Transverse colon (tissue), 3 donors: ENCODE data around the gene ANKMY2.
A peak's percentile ranks its signal among the peaks of the same experiment; 100 is the strongest.

ENCODE experiments used
- POLR2A ChIP-seq: fragments of 450-650 bp; IDR thresholded peaks from one replicate; pipeline ENCODE4 v1.6.1; 2016; ENCODE audit warnings: antibody characterized with exemption, mild to moderate bottlenecking, moderate library complexity
- TF ChIP-seq, protein P1 (sequence below), 5 experiments: fragments of 200-600 bp in 3 of 5; fragments of 450-650 bp in 2 of 5; sonication (generic) in 3 of 5; IDR thresholded peaks; 1 replicate in 2 of 5; 2 replicates in 3 of 5; pipeline ENCODE4 v1.5.1; 2016 to 2017; ENCODE audit warnings: antibody characterized with exemption in 5 of 5, inconsistent platforms in 3 of 5, mild to moderate bottlenecking in 2 of 5, moderate library complexity in 1 of 5

DNA sequence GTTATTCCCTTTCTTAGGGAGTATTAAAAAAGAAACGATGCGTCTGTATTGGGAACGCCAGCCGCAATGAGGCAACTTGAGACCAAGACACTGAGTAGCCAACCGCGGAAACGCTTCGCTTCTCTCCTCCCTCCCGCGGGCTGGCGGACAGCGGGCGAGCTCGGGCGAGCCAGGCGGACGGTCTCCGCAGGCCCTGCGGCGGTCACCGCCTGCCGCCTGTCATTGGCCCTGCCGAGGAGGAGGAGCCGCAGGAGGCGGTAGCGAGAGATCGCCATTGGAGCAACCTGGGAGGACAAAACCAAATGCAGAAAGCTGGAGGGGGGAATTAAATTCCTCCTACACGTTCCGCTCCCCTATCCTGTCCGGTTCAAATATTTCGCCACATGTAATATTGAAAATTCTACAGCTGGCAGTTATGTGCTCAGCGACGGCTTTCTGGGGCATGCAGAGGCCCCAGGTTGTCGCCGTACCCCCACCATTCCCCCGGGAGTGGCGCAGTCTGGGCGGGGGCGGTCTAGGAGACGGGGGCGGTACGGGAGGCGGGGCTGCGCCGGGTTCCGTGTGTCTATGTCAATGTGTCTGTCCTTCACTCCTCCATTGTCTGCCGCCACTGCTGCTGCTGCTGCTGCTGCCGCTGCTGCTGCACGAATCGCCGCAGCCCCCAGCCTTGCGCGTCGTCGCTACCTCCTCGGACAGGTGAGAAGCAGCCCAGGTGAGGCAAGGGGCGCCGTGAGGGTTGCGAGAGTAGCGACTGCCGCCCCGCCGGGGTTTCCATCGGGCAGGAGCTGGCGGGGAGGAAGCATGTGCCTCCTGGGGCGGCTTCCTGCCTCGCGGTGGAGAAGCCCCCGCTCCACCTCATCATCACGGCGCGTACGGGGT lies at the start of gene ANKMY2, which contains the start of gene BZW2:
- TF ChIP-seq, protein P1, sequence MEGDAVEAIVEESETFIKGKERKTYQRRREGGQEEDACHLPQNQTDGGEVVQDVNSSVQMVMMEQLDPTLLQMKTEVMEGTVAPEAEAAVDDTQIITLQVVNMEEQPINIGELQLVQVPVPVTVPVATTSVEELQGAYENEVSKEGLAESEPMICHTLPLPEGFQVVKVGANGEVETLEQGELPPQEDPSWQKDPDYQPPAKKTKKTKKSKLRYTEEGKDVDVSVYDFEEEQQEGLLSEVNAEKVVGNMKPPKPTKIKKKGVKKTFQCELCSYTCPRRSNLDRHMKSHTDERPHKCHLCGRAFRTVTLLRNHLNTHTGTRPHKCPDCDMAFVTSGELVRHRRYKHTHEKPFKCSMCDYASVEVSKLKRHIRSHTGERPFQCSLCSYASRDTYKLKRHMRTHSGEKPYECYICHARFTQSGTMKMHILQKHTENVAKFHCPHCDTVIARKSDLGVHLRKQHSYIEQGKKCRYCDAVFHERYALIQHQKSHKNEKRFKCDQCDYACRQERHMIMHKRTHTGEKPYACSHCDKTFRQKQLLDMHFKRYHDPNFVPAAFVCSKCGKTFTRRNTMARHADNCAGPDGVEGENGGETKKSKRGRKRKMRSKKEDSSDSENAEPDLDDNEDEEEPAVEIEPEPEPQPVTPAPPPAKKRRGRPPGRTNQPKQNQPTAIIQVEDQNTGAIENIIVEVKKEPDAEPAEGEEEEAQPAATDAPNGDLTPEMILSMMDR (IDR thresholded peaks at IDR 0.05): peak in 1 of 5 experiments; percentile 19
- TF ChIP-seq POLR2A: peak; percentile 97
